Astrocyte of the cerebellum (primary cell): ENCODE measurements around the gene GGA2.

Experiments
- DNase-seq: peaks from one replicate; pipeline ENCODE4 v3.0.0-alpha.2; 2011; ENCODE audit warnings: low read depth
- H3K4me3 ChIP-seq: 2 replicates; pipeline ENCODE4 v1.5.1; 2011; ENCODE audit warnings: mild to moderate bottlenecking, low read depth, low read length, moderate library complexity
- in situ Hi-C: cut with HindIII; loops from 2 replicates; pipeline ENCODE4 v1.10.0; 2017; ENCODE audit warnings: low sequenced_read_pairs
- TF ChIP-seq, protein P1 (sequence below): IDR thresholded peaks from 2 replicates; pipeline ENCODE4 v1.5.1; 2012; ENCODE audit warnings: low read length, low read depth, moderate library complexity, mild to moderate bottlenecking; ENCODE audit errors: missing control alignments

GGA2 gene

DNA sequence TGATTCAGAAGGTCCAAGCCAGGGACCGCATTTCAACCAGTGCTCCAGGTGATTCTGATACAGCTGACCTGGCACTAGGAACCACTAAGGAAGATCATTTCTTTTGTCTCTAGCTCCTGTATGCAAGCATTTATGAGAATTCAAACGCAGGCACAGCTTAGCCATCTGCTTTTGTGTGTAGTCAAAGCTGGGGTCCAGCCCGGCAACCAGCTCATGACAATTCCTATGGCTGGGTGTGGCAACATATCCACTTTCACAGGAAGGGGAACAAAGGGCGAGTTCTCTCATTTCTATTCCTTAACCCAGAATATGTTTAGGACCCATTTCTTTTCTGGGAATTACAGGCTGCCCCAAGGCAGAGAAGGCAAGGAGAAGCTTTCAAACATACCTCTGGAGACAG, 30.0 kb downstream of the GGA2 start:
- TF ChIP-seq, protein P1, sequence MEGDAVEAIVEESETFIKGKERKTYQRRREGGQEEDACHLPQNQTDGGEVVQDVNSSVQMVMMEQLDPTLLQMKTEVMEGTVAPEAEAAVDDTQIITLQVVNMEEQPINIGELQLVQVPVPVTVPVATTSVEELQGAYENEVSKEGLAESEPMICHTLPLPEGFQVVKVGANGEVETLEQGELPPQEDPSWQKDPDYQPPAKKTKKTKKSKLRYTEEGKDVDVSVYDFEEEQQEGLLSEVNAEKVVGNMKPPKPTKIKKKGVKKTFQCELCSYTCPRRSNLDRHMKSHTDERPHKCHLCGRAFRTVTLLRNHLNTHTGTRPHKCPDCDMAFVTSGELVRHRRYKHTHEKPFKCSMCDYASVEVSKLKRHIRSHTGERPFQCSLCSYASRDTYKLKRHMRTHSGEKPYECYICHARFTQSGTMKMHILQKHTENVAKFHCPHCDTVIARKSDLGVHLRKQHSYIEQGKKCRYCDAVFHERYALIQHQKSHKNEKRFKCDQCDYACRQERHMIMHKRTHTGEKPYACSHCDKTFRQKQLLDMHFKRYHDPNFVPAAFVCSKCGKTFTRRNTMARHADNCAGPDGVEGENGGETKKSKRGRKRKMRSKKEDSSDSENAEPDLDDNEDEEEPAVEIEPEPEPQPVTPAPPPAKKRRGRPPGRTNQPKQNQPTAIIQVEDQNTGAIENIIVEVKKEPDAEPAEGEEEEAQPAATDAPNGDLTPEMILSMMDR = no peak
- no peak for DNase-seq
- in situ Hi-C loops = no loop called here
- H3K4me3 ChIP-seq = no peak overlapping the region

DNA sequence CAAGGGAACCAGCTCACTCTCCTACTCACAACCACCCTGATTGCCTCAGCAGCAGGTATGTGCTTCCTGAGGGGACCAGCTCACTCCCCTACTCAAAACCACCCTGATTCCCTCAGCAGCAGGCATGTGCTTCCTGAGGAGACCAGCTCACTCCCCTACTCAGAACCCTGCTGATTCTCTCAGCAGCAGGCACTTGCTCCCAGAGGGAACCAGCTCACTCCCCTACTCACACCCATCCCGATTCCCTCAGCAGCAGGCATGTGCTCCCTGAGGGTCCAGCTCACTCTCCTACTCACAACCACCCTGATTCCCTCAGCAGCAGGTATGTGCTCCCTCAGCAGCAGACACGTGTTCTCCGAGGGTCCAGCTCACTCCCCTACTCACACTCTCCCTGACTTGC, 31.2 kb downstream of the GGA2 start:
- TF ChIP-seq, protein P1 = no peak
- in situ Hi-C loops = no loop called here
- H3K4me3 ChIP-seq = no peak overlapping the region
- DNase-seq = no peak

DNA sequence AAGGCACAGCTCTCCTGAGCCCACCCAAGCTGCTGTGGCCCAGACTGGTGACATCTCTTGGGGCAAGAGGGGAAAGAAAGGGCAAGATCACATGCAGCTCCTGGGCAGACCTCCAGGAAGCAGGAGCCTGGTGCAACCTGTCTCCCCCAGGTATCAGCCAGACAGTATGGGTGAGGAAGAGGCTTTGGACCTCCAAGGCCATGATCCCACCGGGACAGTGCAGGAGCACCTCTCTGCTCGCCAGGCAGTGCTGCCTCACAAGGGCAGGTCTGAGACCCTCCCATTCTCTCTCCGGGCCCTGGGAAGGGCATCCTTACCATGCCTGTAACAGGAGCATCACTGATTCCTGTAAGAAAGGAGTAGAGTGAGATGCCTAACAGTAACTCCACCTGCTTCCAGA, 31.7 kb downstream of the GGA2 start:
- in situ Hi-C loops = no loop called here
- no peak for DNase-seq
- TF ChIP-seq, protein P1 = no peak

DNA sequence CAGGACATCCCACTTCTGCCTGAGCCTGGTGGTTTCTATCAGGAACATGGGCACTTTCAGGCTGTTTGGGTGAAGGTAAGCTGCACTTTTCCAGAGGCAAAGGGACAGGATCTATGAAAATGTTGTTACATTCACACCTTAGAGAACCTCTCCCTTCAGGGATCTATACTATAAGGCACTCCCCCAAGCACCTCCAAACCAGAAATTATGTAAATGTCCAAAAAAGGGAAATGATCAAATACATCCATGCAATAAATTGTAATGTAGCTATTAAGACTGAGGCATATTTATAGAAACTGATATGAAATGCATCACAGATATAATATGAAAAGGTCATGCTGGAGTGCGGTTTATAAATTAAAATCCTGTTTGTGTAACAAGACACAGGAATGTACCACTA, 34.0 kb downstream of the GGA2 start:
- in situ Hi-C loops = no loop called here
- TF ChIP-seq, protein P1 = no peak
- no peak overlapping the region for H3K4me3 ChIP-seq
- DNase-seq = no peak

More for the DNA sequence above, 31.7 kb downstream of the GGA2 start:
- no peak overlapping the region for H3K4me3 ChIP-seq

DNA sequence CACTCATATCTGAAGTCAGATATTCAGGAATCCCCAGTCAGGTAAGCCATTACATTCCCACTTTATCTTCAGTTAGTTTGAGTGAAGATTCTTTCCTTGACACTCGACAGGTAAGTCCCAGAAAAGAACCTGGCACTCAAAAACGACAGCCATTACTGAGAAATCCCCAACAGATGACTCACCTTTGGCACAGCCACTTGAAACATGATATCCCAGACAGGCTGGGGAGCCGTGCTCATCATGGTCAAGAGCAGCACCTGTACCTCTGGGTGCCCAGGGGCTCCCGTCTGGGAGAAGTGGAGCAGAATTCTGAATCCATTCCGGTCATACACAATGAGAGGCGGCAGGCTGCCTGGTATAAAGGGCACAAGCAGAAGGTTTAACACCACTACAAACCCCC, 40.5 kb downstream of the GGA2 start:
- TF ChIP-seq, protein P1 = no peak
- DNase-seq = no peak
- H3K4me3 ChIP-seq = no peak overlapping the region
- in situ Hi-C loops = no loop called here

DNA sequence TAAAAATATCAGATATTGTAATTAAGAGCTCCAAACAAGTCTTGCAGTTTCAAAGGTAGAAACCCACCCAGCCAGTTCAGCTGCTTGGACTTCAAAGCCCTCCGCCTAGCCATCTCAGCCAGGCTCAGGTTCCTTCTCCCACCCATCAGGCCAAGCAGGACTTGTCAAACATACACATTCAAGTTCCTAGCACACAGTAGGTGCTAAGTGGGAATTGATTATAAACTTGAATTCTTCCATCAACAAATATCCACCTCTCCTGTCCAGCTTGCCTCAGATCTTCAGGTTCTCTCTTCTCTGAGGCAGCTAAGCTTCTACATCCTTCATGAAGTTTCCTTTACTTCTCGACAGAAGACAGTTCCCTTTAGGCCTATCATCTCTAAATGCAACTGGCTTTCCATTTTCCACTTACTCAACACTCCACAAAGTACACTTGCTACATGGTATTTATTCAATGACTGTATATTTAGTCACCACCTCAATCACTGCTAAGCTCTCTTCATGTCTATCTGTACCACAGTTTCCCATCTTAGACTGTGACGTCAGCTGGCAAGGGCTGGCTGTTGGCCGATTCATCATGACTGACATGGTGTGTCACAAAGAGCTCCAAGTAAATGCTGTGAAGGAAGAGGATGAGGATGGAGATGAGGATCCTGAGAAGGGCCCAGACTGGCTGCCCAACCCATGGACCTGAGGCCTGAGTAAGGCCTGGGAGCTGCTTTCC, 44.0 kb downstream of the GGA2 start:
- DNase-seq = no peak
- no peak overlapping the region for H3K4me3 ChIP-seq
- in situ Hi-C loops = no loop called here
- TF ChIP-seq, protein P1 = no peak

DNA sequence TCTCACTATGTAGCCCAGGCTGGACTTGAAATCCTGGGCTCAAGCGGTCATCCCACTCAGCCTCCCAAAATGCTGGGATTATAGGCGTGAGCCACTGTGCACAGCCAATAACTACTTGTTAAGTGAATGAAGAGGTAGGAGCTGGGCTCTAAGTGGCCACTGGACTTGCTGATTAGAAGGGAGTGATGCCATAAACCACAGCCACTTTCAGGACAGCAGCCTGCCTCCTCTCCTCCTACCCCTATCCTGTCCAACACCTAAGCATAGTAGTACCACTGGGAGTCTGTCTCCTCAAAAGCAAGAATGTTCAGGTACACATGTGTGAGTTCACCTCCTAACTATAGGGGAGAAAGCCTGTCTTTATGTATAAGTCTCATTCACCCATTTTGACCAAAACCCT, 45.1 kb downstream of the GGA2 start:
- no peak overlapping the region for H3K4me3 ChIP-seq
- TF ChIP-seq, protein P1 = no peak
- in situ Hi-C loops = no loop called here
- no peak for DNase-seq
